Ascending aorta (tissue), 2 donors: ENCODE results near the gene JAM2. TPM values are rescaled to one million over a fixed set of nuclear protein-coding genes. Genes with fewer than 3 reads are reported as not detected.

ENCODE experiments used
- DNase-seq, 2 donors: peaks; one replicate each; pipeline ENCODE4 v3.0.0-alpha.2; 2019; ENCODE audit warnings: low spot score in 2 of 2
- H3K27ac ChIP-seq, 2 donors: fragments of 200-600 bp; sonication (generic); one replicate each; pipeline ENCODE4 v1.5.1; 2016 to 2017; ENCODE audit warnings: mild to moderate bottlenecking in 1 of 2
- H3K27me3 ChIP-seq: fragments of 200-600 bp; sonication (generic); one replicate; pipeline ENCODE4 v1.5.1; 2017
- H3K36me3 ChIP-seq, 2 donors: fragments of 200-600 bp; sonication (generic); one replicate each; pipeline ENCODE4 v1.5.1; 2016
- H3K4me1 ChIP-seq, 2 donors: fragments of 200-600 bp; sonication (generic); one replicate each; pipeline ENCODE4 v1.5.1; 2016 to 2017; ENCODE audit warnings: mild to moderate bottlenecking in 1 of 2
- H3K4me3 ChIP-seq, 2 donors: fragments of 200-600 bp; sonication (generic); one replicate each; pipeline ENCODE4 v1.5.1; 2016 to 2017; ENCODE audit warnings: mild to moderate bottlenecking in 1 of 2
- H3K9me3 ChIP-seq, 2 donors: fragments of 200-600 bp; sonication (generic); one replicate each; pipeline ENCODE4 v1.5.1; 2016
- intact Hi-C: fragments of 100-400 bp; cut with DNase I; formaldehyde crosslinking; loops from one replicate; pipeline ENCODE4 v1.15.1; 2023
- total RNA-seq: library from RNA; depleted of rRNA; stranded (reverse); fragments of >200 nt; gene quantifications from one replicate; pipeline ENCODE4 v1.1.0, GENCODE V29; 2016
- TF ChIP-seq, protein P1 (sequence below), 3 experiments: fragments of 200-600 bp in 2 of 3; fragments of 450-650 bp in 1 of 3; sonication (generic) in 2 of 3; IDR thresholded peaks; one replicate each; pipeline ENCODE4 v1.5.1; 2016 to 2019; ENCODE audit warnings: antibody characterized with exemption in 3 of 3, mild to moderate bottlenecking in 1 of 3, moderate library complexity in 1 of 3

The JAM2 gene
- total RNA-seq, 1 donor from 2014 or later = 54.1 TPM

DNA sequence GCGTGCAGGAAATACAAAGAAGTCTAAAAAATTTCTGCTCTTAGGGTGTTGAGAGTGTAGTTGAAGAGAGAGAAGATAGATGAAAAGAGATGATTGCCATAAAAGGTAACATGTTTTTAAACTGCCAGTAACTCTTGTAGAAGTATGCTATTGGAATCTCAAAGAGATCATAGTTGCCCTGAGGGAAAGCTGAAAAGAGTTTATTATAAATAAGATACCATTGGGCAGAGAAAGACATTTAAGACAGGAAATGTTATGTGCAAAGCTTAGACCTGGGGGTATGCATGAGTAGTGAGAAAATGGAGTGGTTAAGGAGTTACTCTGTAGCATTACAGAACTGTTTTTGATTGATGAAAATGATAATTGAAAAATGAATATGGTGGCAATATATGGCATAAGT lies 113.4 kb downstream of the JAM2 start:
- H3K4me1 ChIP-seq = peaks cover 0 to 2% of the 10 kb centered on the region in 2 donors
- no peak overlapping the region for H3K27ac ChIP-seq
- TF ChIP-seq, protein P1, sequence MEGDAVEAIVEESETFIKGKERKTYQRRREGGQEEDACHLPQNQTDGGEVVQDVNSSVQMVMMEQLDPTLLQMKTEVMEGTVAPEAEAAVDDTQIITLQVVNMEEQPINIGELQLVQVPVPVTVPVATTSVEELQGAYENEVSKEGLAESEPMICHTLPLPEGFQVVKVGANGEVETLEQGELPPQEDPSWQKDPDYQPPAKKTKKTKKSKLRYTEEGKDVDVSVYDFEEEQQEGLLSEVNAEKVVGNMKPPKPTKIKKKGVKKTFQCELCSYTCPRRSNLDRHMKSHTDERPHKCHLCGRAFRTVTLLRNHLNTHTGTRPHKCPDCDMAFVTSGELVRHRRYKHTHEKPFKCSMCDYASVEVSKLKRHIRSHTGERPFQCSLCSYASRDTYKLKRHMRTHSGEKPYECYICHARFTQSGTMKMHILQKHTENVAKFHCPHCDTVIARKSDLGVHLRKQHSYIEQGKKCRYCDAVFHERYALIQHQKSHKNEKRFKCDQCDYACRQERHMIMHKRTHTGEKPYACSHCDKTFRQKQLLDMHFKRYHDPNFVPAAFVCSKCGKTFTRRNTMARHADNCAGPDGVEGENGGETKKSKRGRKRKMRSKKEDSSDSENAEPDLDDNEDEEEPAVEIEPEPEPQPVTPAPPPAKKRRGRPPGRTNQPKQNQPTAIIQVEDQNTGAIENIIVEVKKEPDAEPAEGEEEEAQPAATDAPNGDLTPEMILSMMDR (IDR thresholded peaks at IDR 0.05) = no peak
- H3K36me3 ChIP-seq = peaks cover 13 to 29% of the 10 kb centered on the region in 2 donors
- no peaks in the 10 kb centered on the region for H3K9me3 ChIP-seq
- no peak overlapping the region for H3K4me3 ChIP-seq
- intact Hi-C loops = no loop called here
- DNase-seq = no peak
- no peaks in the 10 kb centered on the region for H3K27me3 ChIP-seq

DNA sequence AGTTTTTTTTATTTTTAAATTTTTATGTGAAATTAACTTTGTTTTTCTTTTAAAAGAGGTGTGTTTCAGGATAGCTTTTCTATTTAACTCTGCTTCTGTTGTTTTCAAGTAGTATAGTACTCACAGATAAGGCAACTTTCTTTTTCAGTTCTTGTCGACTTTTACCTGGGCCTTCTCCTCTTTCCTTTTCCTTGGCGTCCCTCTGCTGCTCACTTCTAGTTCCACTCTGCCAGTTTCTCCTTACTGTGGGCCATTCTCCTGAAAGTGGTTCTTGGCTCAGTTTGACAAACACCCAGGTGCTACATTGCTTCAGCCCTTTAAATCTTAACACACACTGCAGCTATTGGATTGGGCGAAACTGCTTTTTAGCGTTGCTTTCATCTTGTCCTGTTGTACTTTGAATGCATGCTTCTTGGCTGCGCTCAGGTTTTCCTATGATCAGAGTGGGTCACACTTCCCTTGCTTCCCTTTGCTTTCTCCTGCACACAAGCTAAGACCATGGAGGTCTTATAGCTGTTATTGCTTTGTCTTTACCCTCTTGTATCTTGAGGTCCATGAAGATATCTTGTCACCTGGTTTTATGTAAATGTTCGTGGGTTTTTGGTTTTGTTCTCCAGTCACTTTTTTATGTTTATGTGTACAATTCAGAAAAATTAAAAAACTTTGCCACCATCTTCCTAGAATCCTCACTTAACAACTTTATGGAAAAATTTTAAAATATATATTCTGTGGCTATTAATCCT lies 117.3 kb downstream of the JAM2 start:
- Histone ChIP-seq H3K4me3 (no peak overlapping the region), H3K4me1 (peaks cover 0 to 3% of the 10 kb centered on the region in 2 donors), H3K27ac (no peak overlapping the region), H3K27me3 (no peaks in the 10 kb centered on the region), H3K36me3 (peaks cover 20 to 48% of the 10 kb centered on the region in 2 donors), H3K9me3 (no peaks in the 10 kb centered on the region)
- intact Hi-C loops = no loop called here
- TF ChIP-seq, protein P1 (IDR thresholded peaks at IDR 0.05) = no peak
- no peak for DNase-seq

DNA sequence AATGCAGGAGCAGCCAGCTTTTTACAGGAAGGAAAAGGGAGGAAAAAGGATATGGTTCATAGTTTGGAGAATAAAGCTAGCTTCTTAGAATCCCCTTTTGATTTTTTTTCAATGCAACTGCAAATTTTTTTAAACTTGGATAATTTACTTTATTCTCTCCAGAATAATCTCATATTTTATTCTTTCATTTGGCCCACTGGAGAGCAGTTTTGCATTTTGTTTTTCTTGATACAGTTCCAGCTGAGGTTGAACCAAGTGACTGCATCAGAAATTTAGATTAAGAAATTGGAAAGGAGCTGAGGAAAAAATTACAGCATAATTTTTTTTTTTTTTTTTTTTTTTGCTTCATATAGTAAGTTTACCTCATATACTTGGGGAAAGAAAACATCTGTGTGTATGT lies 118.5 kb downstream of the JAM2 start:
- peaks cover 0 to 3% of the 10 kb centered on the region in 2 donors for H3K4me1 ChIP-seq
- H3K27ac ChIP-seq = no peak overlapping the region
- no peak for DNase-seq
- no peak overlapping the region for H3K4me3 ChIP-seq
- intact Hi-C loops = no loop called here
- peaks cover 23 to 47% of the 10 kb centered on the region in 2 donors for H3K36me3 ChIP-seq
- H3K27me3 ChIP-seq = no peaks in the 10 kb centered on the region
- TF ChIP-seq, protein P1 (IDR thresholded peaks at IDR 0.05) = no peak
- H3K9me3 ChIP-seq = no peaks in the 10 kb centered on the region

DNA sequence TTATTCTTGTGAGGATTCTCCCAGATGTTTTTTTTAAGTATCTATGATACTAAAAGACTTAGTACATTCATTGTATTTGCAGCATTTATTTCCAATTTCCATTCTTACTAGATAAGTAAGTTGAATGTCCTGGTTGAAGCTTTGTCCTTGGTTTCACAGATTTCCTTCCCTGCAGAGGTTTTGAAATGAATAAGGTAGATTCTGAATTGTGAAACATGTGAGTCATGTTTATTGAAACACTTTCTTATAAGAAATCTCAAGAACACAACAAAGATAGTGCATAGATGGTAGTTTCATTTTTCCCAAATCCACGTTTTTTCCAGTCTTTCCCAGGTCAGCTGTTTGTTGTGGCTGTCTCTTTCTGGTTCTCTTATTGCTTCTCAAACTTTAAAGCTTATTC lies 120.5 kb downstream of the JAM2 start:
- Histone ChIP-seq H3K4me1 (peaks cover 0 to 3% of the 10 kb centered on the region in 2 donors), H3K4me3 (no peak overlapping the region), H3K27me3 (no peaks in the 10 kb centered on the region), H3K36me3 (peaks cover 25 to 52% of the 10 kb centered on the region in 2 donors), H3K27ac (no peak overlapping the region), H3K9me3 (no peaks in the 10 kb centered on the region)
- DNase-seq = no peak
- intact Hi-C loops = no loop called here
- TF ChIP-seq, protein P1 (IDR thresholded peaks at IDR 0.05) = no peak

DNA sequence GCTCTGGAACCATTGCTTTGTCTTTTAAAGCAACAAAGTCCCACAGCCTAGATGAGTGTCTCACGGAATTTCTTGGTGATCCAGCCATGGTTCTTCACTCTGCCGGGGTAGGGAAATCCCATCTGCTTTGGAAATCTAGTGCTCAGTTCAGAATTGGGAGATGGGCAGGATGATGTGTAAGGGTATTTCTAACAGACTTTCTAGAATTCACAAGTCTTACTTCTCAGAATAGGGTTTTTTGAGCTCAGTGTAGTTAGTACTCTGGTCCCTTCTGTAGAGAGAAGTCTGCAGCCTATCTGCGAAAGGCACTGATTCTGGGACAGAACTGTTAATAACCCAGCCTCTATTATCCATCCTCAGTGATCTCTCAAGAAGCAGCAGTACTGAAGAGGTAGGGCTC lies 121.0 kb downstream of the JAM2 start:
- Histone ChIP-seq H3K4me1 (peaks cover 0 to 3% of the 10 kb centered on the region in 2 donors), H3K27ac (no peak overlapping the region), H3K9me3 (no peaks in the 10 kb centered on the region), H3K27me3 (no peaks in the 10 kb centered on the region), H3K36me3 (peaks cover 26 to 57% of the 10 kb centered on the region in 2 donors), H3K4me3 (no peak overlapping the region)
- intact Hi-C loops = no loop called here
- TF ChIP-seq, protein P1 (IDR thresholded peaks at IDR 0.05) = no peak
- DNase-seq = no peak
